SK-N-SH treated with all-trans-retinoic acid at 6 μM for 48 hours (cell line): ENCODE results near the gene DLL4.

Experiments
- ATAC-seq: fragments of 200-7000 bp; cut with Tn5 transposase; 3 replicates; pipeline ENCODE4 v1.9.1; 2020; ENCODE audit warnings: mild to moderate bottlenecking, moderate library complexity
- ARNTL ChIP-seq: fragments of 450-650 bp; formaldehyde crosslinking; IDR thresholded peaks from 2 replicates; pipeline ENCODE4 v1.5.0; 2020; ENCODE audit warnings: low read depth, mild to moderate bottlenecking, moderate library complexity, borderline replicate concordance
- BACH2 ChIP-seq: fragments of 250-450 bp; sonication (Bioruptor Pico); IDR thresholded peaks from 2 replicates; pipeline ENCODE4 v1.9.0; 2021; ENCODE audit warnings: mild to moderate bottlenecking, borderline replicate concordance
- CSDC2 ChIP-seq: fragments of 250-450 bp; sonication (Bioruptor Pico); IDR thresholded peaks from 2 replicates; pipeline ENCODE4 v1.5.0; 2020; ENCODE audit warnings: mild to moderate bottlenecking, moderate library complexity
- CSRNP3 ChIP-seq: fragments of 250-450 bp; sonication (Bioruptor Pico); IDR thresholded peaks from 2 replicates; pipeline ENCODE4 v1.5.1; 2021; ENCODE audit warnings: mild to moderate bottlenecking, moderate library complexity
- ESRRG ChIP-seq: fragments of 250-450 bp; sonication (Bioruptor Pico); IDR thresholded peaks from 2 replicates; pipeline ENCODE4 v1.6.1; 2021; ENCODE audit warnings: mild to moderate bottlenecking
- GLIS3 ChIP-seq: fragments of 250-450 bp; sonication (Bioruptor Pico); IDR thresholded peaks from 2 replicates; pipeline ENCODE4 v1.5.0; 2020; ENCODE audit warnings: mild to moderate bottlenecking, moderate library complexity
- OSR1 ChIP-seq: fragments of 250-450 bp; sonication (Bioruptor Pico); IDR thresholded peaks from 2 replicates; pipeline ENCODE4 v1.8.0; 2022; ENCODE audit warnings: moderate library complexity, mild to moderate bottlenecking, inconsistent platforms
- PATZ1 ChIP-seq: fragments of 250-450 bp; sonication (Bioruptor Pico); IDR thresholded peaks from 2 replicates; pipeline ENCODE4 v1.8.0; 2020; ENCODE audit warnings: mild to moderate bottlenecking, moderate library complexity, borderline replicate concordance
- POU6F1 ChIP-seq: fragments of 250-450 bp; sonication (Bioruptor Pico); IDR thresholded peaks from 2 replicates; pipeline ENCODE4 v1.8.0; 2021; ENCODE audit warnings: low read depth, mild to moderate bottlenecking, moderate library complexity, borderline replicate concordance
- PPARA ChIP-seq: fragments of 250-450 bp; sonication (Bioruptor Pico); IDR thresholded peaks from 2 replicates; pipeline ENCODE4 v1.5.0; 2020; ENCODE audit warnings: mild to moderate bottlenecking, borderline replicate concordance
- RARB ChIP-seq: fragments of 250-450 bp; sonication (Bioruptor Pico); IDR thresholded peaks from 2 replicates; pipeline ENCODE4 v1.8.0; 2021; ENCODE audit warnings: mild to moderate bottlenecking, moderate library complexity
- SNAI2 ChIP-seq: fragments of 250-450 bp; sonication (Bioruptor Pico); IDR thresholded peaks from 2 replicates; pipeline ENCODE4 v1.5.0; 2020; ENCODE audit warnings: mild to moderate bottlenecking, moderate library complexity
- TCF4 ChIP-seq: fragments of 250-450 bp; sonication (Bioruptor Pico); IDR thresholded peaks from 2 replicates; pipeline ENCODE4 v1.8.0; 2021; ENCODE audit warnings: mild to moderate bottlenecking, moderate library complexity, borderline replicate concordance
- TOX ChIP-seq: fragments of 250-450 bp; sonication (Bioruptor Pico); IDR thresholded peaks from 2 replicates; pipeline ENCODE4 v1.8.0; 2021; ENCODE audit warnings: mild to moderate bottlenecking, moderate library complexity, borderline replicate concordance
- TSHZ2 ChIP-seq: fragments of 250-450 bp; sonication (Bioruptor Pico); IDR thresholded peaks from 2 replicates; pipeline ENCODE4 v1.5.0; 2020; ENCODE audit warnings: mild to moderate bottlenecking, moderate library complexity
- ZC3H10 ChIP-seq: fragments of 250-450 bp; sonication (Bioruptor Pico); IDR thresholded peaks from 2 replicates; pipeline ENCODE4 v1.5.1; 2021; ENCODE audit warnings: mild to moderate bottlenecking, moderate library complexity
- ZFP3 ChIP-seq: fragments of 250-450 bp; sonication (Bioruptor Pico); IDR thresholded peaks from 2 replicates; pipeline ENCODE4 v1.5.0; 2020; ENCODE audit warnings: mild to moderate bottlenecking, moderate library complexity
- ZFP30 ChIP-seq: fragments of 450-650 bp; formaldehyde crosslinking; IDR thresholded peaks from 2 replicates; pipeline ENCODE4 v1.5.0; 2022; ENCODE audit warnings: mild to moderate bottlenecking, moderate library complexity
- ZNF565 ChIP-seq: fragments of 450-650 bp; formaldehyde crosslinking; conservative IDR thresholded peaks from 2 replicates; pipeline ENCODE4 v1.5.0; 2020; ENCODE audit warnings: low read depth, mild to moderate bottlenecking, moderate library complexity
- ZNF70 ChIP-seq: fragments of 450-650 bp; formaldehyde crosslinking; IDR thresholded peaks from 2 replicates; pipeline ENCODE4 v1.5.0; 2020; ENCODE audit warnings: mild to moderate bottlenecking, moderate library complexity
- ZNF8 ChIP-seq: fragments of 450-650 bp; formaldehyde crosslinking; IDR thresholded peaks from 2 replicates; pipeline ENCODE4 v1.5.0; 2020; ENCODE audit warnings: mild to moderate bottlenecking, moderate library complexity

The DLL4 gene

GRCh38 chr15:40879609-40880008 lies 49.5 kb upstream of the DLL4 start (continued):
- TF ChIP-seq TSHZ2 (CRISPR knock-in tag) (no peak), OSR1 (CRISPR knock-in tag) (no peak)

- no peak for ATAC-seq
- TF ChIP-seq ZFP30 (CRISPR knock-in tag) (no peak), TSHZ2 (CRISPR knock-in tag) (no peak), ZNF565 (CRISPR knock-in tag) (no peak), ZNF8 (CRISPR knock-in tag) (no peak), TOX (CRISPR knock-in tag) (no peak), POU6F1 (CRISPR knock-in tag) (no peak), BACH2 (CRISPR knock-in tag) (no peak), RARB (no peak), SNAI2 (CRISPR knock-in tag) (no peak), ZC3H10 (no peak), GLIS3 (CRISPR knock-in tag) (no peak), CSRNP3 (no peak), ZNF70 (CRISPR knock-in tag) (no peak), PPARA (CRISPR knock-in tag) (no peak), OSR1 (CRISPR knock-in tag) (no peak)
Measured at GRCh38 chr15:40881351-40881750, 47.8 kb upstream of the DLL4 start.

- ATAC-seq = no peak; the same call in 2 of the 3 replicates
- TF ChIP-seq BACH2 (CRISPR knock-in tag) (no peak), ZNF8 (CRISPR knock-in tag) (no peak), ZFP30 (CRISPR knock-in tag) (no peak), ESRRG (CRISPR knock-in tag) (no peak), TOX (CRISPR knock-in tag) (no peak), ZNF70 (CRISPR knock-in tag) (no peak)
Measured at GRCh38 chr15:40886586-40886985, 42.6 kb upstream of the DLL4 start.

GRCh38 chr15:40889112-40889511 lies 40.0 kb upstream of the DLL4 start:
- no peak for ATAC-seq
- TF ChIP-seq CSDC2 (CRISPR knock-in tag) (no peak), TSHZ2 (CRISPR knock-in tag) (no peak), PATZ1 (CRISPR knock-in tag) (no peak), ZNF70 (CRISPR knock-in tag) (no peak), ZC3H10 (no peak), ZFP3 (CRISPR knock-in tag) (no peak), TCF4 (CRISPR knock-in tag) (no peak), RARB (no peak), ZFP30 (CRISPR knock-in tag) (no peak), ZNF565 (CRISPR knock-in tag) (no peak), ARNTL (CRISPR knock-in tag) (no peak)
